Stimulated activated CD8-positive, alpha-beta memory T cell treated with anti-CD3 and anti-CD28 coated beads, Interleukin-15, amount 100 ng/mL, for 24 hours (primary cell): ENCODE measurements around the gene ZBTB7B.

ENCODE experiments used
- DNase-seq: peaks from one replicate; pipeline ENCODE4 v3.0.0-alpha.2; 2020; ENCODE audit warnings: low read depth

ZBTB7B gene

DNA sequence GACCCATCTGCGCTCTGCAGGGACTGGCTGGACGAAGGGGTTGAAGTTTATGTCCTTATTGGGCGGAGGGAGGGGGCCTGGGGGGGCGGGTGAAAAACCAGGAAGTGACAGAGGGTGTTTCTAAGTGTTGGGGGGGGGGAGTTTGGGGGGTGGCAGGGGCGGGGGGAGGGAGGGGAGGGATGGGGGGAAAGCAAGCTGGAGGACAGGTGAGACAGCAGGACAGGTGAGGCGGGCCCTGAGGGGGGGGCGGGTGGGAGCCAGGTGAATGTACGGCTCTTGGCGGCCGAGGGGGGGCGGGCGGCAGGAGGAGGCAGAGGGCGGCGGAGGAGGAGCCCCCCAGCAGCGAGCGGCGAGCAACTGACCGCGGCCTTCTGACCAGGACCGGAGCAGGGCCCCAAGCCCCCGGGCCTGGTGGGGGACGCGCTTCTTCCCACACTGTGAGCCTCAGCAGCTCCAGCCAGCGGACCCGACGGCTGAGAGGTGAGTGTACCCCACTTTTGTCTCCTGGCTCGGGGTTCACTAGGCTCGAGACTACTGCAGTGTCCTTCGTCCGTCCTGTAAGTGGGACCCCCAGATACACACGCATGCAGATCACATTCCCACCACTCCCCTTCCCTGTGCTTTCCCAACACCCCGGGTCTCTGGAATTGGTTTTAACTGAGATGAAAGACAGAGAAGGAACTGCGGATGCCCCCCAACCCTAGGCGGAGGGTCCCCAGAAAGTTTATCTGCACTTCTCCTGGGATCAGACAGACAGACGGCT lies at the start of gene ZBTB7B:
TSS of gene ZBTB7B (plus strand) at position 339 of the 763 bp plus-strand sequence. CDS start 11,859 bp downstream, outside the sequence.
- DNase-seq = no peak

GRCh38 chr1:154953611-154954038 lies 49.0 kb upstream of the ZBTB7B start:
- DNase-seq = no peak

DNA sequence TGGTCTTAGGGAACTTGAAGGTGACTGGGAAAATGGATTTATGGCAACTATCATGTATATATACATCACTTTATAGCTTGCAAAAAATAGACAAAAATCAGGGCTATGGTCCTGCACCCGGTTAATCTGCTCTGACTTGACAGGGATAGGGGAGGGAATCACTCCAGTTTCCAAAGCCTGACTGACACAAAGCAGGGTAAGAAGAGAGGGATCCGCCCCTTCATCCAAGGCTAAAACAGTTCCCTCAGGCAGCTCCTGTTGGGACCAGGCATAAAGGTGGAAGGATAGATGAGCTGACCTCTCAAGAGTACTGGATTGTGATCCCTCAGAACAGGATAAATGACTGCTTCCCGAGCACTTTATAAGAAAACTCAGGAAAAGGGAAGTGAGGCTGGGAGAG lies 48.1 kb upstream of the ZBTB7B start:
- no peak for DNase-seq

DNA sequence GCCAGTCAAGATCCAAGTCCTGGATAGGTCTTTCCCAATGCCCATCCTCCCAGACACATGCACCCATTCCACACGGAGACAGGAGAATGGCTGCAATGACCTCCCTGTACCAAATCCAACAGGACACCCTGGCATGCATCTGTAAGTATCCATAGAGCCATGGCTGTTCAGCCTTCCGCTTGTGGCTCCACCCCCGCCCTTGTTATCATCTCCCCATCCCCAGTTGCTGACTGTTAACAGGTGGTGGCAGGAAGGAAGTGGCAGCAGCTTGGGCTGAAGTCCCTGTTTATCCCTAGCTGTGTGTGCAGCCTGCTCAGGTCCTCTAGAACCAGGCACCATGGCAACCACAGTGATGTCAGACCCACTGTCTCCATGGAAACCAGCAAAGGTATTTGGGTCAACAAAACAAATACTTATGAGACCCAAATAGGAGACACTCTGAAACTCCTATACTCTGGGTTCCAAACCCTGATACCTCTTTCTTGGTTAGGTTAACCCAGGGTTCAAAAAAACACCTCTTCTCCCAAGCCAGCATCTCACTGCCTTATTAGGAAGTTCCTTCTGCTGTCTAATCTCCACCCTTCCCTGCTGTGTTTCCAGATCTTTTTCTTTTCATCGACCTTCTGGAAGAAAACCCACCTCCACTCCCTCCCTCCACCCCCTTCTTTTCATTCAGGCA lies 47.4 kb upstream of the ZBTB7B start:
- DNase-seq = no peak

DNA sequence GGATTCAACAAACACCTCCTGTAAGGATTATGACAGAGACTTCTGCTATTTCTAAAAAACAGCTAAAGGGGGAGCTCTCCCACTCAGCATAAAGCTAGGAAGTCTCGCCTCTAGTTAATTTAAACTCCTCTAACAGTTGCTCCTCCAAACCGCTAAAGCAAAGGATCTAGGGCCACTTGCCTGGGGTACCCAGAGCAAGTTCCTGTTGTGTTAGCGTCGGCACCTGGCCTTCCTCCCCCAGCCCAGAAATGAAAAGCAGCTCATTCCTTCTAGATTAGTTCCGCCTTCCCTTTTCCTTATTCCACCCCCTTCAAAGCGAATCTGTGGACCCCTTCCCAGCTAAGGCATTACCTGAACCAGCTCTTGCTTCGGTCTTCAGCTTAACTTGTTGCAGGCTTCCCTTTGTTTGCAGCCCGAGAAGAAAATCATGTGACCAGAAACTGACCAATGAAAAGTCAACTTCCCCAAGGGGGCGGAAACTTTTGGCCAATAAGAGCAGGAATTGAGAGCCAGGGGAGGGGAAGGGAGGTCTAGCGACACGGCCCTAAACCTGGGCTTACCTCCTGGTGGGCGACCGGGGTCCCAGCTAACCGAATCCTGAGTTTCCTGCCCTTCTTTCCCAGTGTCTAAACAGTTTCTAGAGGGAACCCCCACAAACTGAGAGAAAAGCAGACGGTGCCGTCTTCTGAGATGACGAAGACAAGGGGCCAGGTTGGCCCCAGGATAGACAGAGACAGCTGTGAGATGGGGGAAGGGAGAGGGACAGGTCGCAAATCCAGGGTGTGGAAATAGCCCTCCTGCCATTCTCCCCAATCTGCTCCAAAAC lies 46.7 kb upstream of the ZBTB7B start, which contains the start of gene PBXIP1:
TSS of gene PBXIP1 (minus strand) at position 382 of the 826 bp plus-strand sequence. CDS start 2,378 bp downstream, outside the sequence.
- no peak for DNase-seq

- DNase-seq = no peak
These were observed 46.1 kb upstream of the ZBTB7B start for GRCh38 chr1:154956544-154956941.

GRCh38 chr1:154957091-154957657 lies 45.4 kb upstream of the ZBTB7B start:
- no peak for DNase-seq

GRCh38 chr1:154958036-154958435 lies 44.6 kb upstream of the ZBTB7B start:
- no peak for DNase-seq

GRCh38 chr1:154958681-154959425 lies 43.7 kb upstream of the ZBTB7B start:
- no peak for DNase-seq

DNA sequence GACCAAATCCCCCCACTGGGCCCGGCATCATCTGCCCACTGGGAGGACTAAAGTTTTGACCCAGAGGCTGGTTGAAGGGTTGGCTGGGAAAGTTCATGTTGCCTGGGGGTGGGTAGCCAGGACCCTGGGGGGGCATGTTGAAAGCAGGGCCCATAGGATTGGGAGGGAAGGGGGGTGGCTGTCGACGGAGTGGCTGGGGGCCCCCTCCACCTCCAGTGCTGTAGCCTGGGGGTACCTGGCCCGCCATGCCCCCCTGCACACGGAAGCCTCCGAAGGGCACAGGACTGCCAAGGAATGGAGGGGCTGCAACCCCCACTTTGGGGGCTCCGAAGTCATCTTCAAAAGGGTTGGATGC lies 43.2 kb upstream of the ZBTB7B start:
- no peak for DNase-seq

GRCh38 chr1:154960446-154961136 lies 42.0 kb upstream of the ZBTB7B start:
- no peak for DNase-seq

DNA sequence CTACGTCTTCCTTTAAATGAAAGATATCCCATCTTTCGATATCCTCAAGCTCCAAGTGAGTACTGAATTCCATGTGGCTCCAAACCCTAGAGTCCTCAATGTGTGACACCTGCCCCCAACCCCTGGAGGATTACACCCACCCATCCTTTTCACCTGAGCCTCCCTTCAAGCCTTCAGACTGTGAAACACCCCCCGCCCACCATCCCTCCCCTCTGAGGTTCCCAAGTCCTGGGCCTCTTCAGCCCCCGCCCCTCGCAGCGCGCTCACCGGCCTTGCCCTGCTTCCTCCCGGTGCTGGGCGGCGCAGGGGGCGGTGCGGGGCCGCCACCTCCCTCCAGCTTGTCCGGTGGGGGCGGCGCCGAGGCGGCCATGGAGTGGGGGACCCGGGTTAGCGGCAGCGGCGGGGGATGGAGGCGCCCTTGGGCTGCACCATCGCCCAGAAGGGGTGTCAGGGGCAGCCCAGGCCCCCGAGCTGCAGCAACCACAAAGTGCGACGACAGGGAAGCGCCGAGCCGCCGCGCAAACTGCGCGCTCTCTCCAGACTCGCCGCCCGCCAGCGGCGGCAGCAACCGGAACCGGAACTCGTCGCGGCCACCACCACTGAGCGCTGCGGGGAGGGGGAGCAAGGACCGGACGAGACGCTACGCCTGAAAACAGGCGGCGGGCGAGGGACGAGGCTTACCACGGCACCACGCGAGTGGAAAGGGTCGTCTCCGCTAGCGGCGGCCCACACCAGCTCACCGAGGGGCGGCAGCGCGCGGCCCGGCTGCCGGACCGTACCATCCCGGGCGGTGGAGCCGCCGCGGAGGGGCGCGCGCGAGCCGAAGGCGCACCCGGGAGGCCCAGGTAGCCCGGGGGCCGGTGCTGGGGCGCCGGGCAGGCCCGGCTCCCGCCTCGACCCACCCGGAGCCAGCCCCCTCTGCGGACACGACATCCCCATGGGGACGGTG lies 41.1 kb upstream of the ZBTB7B start, which contains the start of gene PYGO2:
TSS of gene PYGO2 (minus strand) at position 576 of the 949 bp plus-strand sequence. CDS start at position 370, 206 bp downstream.
- peak; percentile 58 for DNase-seq

GRCh38 chr1:154962156-154962749 lies 40.3 kb upstream of the ZBTB7B start:
- no peak for DNase-seq

DNA sequence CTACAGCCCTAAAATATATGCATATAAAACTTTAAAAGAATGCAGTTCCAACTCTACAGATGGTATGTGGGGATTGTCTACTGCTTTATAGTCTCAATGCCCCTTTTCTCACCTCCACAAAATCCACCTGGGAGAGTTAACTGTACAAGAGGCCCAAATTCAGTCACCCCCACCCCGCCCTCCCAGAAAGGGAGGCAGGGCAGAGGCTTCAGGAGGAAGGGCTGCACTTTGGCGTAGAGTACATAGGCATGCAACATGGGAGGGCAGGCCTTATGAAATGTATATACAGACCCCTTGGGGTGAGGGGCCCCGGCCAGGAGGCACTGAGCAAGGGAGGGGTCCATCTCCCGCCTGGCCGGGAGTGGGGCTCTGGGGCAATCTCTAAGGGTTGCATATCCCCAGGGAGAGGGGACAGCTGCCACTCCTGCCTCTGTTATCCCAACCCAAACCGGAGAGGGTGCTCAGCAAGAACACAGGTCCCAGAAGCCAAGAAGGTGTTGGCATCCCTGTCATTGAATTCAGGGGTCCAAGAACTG lies 39.7 kb upstream of the ZBTB7B start:
- no peak for DNase-seq

DNA sequence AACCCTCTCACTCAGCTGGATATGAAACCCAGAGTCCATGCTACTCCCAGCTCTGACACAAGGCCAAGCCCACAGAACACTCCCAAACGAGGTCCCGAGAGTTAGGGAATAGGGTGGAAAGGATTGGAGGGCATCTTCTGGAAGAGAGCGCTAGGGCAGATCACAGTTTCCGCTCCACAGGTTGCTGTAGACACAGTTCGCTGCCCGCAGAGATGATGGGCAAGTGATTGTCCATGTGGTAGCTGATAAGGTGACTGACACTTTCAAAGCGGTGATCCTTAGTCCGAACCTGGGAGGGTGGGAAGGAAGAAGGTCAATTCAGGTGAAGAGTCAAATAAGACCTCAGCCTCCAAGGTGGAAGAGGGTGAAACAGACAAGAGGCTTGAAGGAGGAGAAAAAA lies 39.0 kb upstream of the ZBTB7B start:
- DNase-seq = no peak

- no peak for DNase-seq
These were observed 38.2 kb upstream of the ZBTB7B start for GRCh38 chr1:154964359-154964758.

DNA sequence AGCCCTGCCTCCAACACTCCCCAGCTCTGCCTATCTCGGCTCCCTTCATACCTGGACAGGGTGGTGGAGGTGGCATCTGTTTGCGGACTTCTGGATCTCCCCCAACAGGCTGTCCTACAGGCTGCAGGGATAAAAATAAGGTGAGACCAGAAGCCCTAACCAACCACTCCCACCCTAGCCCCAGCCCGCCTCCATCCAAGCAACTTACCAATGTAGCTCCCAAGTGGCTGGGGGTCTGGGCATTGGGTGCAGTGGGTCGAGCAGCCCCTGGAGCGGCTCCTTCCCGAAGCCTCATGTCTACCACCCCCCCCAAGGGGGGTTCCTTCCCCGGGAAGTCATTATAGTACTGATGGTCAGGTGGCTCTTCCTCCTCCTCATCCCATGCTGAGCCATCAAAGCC lies 36.5 kb upstream of the ZBTB7B start:
- DNase-seq = no peak

DNA sequence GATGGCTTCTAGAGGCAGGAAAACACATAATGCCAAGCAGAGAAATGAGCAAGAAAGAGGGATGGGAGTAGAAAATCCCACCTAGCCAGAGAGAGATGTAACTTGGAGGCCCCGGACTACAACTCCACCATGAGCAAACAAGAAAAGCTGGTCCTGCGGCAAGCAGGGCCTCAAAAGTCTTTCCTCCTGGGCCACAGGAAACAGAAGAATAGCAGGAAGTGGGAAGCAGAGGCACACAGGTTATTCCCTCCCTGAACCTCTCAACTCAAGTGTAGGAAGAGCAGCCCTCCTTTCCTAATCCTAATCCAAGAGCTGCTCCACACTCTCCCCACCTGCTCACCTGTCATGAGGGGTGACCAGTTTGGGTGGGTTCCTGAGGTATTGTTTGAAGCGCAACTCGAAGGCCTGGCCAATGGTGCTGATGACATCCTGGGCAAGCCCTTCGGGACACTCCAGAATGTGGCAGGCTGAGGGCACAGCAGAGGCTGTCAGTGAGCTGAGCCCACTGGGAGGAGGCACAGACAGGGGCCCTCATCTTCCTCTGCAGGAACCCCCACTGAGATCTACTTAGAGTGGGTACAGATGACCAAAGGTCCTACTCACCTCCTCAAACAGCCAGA lies 35.2 kb upstream of the ZBTB7B start:
- no peak for DNase-seq
